GM18909 (cell line): ENCODE results near the gene ALOX12.
"Not testable (repeated sequence)": the region's sequence is repeated elsewhere in the genome, so short reads cannot be mapped to it uniquely, and the experiment has no call there.

Experiments
- ATAC-seq: cut with Tn5 transposase; IDR thresholded peaks from one replicate; pipeline ENCODE4 v1.9.1; 2021; ENCODE audit warnings: mild to moderate bottlenecking; ENCODE audit not compliant: unreplicated experiment, poor library complexity

Gene ALOX12

GRCh38 chr17:6995500-6996255 is at the start of gene ALOX12:
Gene ALOX12 (plus strand): TSS chr17:6996049. CDS start chr17:6996118, 69 bp downstream.
- ATAC-seq = no peak

GRCh38 chr17:6947745-6948144 is 48.1 kb upstream of the ALOX12 start:
- ATAC-seq = no peak

- no peak for ATAC-seq
Measured at GRCh38 chr17:6948562-6948961, 47.3 kb upstream of the ALOX12 start.

- no peak for ATAC-seq
Measured at GRCh38 chr17:6948976-6949375, 46.9 kb upstream of the ALOX12 start.

- not testable (repeated sequence) for ATAC-seq
Measured at GRCh38 chr17:6950938-6951337, 44.9 kb upstream of the ALOX12 start.

GRCh38 chr17:6953689-6954088 is 42.2 kb upstream of the ALOX12 start:
- ATAC-seq = no peak

- no peak for ATAC-seq
Measured at GRCh38 chr17:6959700-6960099, 36.1 kb upstream of the ALOX12 start.

GRCh38 chr17:6969323-6969726 is 26.5 kb upstream of the ALOX12 start:
- ATAC-seq = no peak

- ATAC-seq = no peak
Measured at GRCh38 chr17:6970992-6971391, 24.9 kb upstream of the ALOX12 start.

GRCh38 chr17:6979440-6979839 is 16.4 kb upstream of the ALOX12 start:
- ATAC-seq = not testable (repeated sequence)

GRCh38 chr17:6981426-6981825 is 14.4 kb upstream of the ALOX12 start:
- no peak for ATAC-seq

- ATAC-seq = no peak
Measured at GRCh38 chr17:6985266-6985665, 10.6 kb upstream of the ALOX12 start.

GRCh38 chr17:6986676-6987075 is 9.2 kb upstream of the ALOX12 start:
- ATAC-seq = no peak

- ATAC-seq = no peak
Measured at GRCh38 chr17:6989779-6990178, 6.1 kb upstream of the ALOX12 start.

- ATAC-seq = not testable (repeated sequence)
Measured at GRCh38 chr17:6993613-6994056, 2.2 kb upstream of the ALOX12 start.

- ATAC-seq = no peak
Measured at GRCh38 chr17:6994118-6994598, 1.7 kb upstream of the ALOX12 start.

GRCh38 chr17:6994666-6995256 is 1.1 kb upstream of the ALOX12 start:
- no peak for ATAC-seq

- ATAC-seq = no peak
Measured at GRCh38 chr17:6996256-6997011, 585 bp downstream of the ALOX12 start.

- no peak for ATAC-seq
Measured at GRCh38 chr17:6997171-6997570, 1.3 kb downstream of the ALOX12 start.

- ATAC-seq = no peak
Measured at GRCh38 chr17:6998855-6999508, 3.1 kb downstream of the ALOX12 start.
